ENCODE results near the gene MPV17. TPM values are rescaled to one million over a fixed set of nuclear protein-coding genes. Genes with fewer than 3 reads are reported as not detected.

The MPV17 gene
- polyA plus RNA-seq, 4 donors = 27.3 to 103 (median 55.6) TPM

GRCh38 chr2:27307545-27308358, 15.1 kb downstream of the MPV17 start:
- Histone ChIP-seq H3K4me3 (ENCODE audit: low read depth in 1 of 3, low read length in 3 of 3) (peak overlapping the region in 2 of 3 donors; percentile 2 to 8), H3K27ac (ENCODE audit: low read depth in 1 of 3, low read length in 2 of 3) (no peak overlapping the region), H3K27me3 (ENCODE audit: control insufficient read depth in 3 of 3, insufficient read depth in 3 of 3, low read length in 3 of 3) (peaks cover 6 to 40% (median 14%) of the 10 kb centered on the region in 3 donors), H3K36me3 (ENCODE audit: control insufficient read depth in 3 of 3, insufficient read depth in 2 of 3, low read depth in 1 of 3, low read length in 3 of 3) (peaks cover 0 to 29% (median 2%) of the 10 kb centered on the region in 3 donors), H3K9me3 (ENCODE audit: control insufficient read depth in 2 of 2, insufficient read depth in 1 of 2, low read depth in 1 of 2, low read length in 1 of 2) (no peaks in the 10 kb centered on the region), H3K4me1 (ENCODE audit: control insufficient read depth in 3 of 3, insufficient read depth in 2 of 3, low read depth in 1 of 3, low read length in 2 of 3) (peaks cover 0 to 17% (median 2%) of the 10 kb centered on the region in 3 donors)
- DNase-seq = peak in 1 of 2 donors; percentile 29
- FAIRE-seq = no peak
- WGBS, 3 donors = 14 to 18% (median 17%) methylated on average over 56 to 75 of the region's 75 CpGs

GRCh38 chr2:27307287-27307544, 15.7 kb downstream of the MPV17 start:
- DNase-seq (no peak), FAIRE-seq (no peak)
- Histone ChIP-seq H3K27ac (ENCODE audit: low read depth in 1 of 3, low read length in 2 of 3) (no peak overlapping the region), H3K9me3 (ENCODE audit: control insufficient read depth in 2 of 2, insufficient read depth in 1 of 2, low read depth in 1 of 2, low read length in 1 of 2) (no peaks in the 10 kb centered on the region), H3K36me3 (ENCODE audit: control insufficient read depth in 3 of 3, insufficient read depth in 2 of 3, low read depth in 1 of 3, low read length in 3 of 3) (peaks cover 0 to 25% (median 2%) of the 10 kb centered on the region in 3 donors), H3K4me1 (ENCODE audit: control insufficient read depth in 3 of 3, insufficient read depth in 2 of 3, low read depth in 1 of 3, low read length in 2 of 3) (peaks cover 0 to 14% (median 2%) of the 10 kb centered on the region in 3 donors), H3K4me3 (ENCODE audit: low read depth in 1 of 3, low read length in 3 of 3) (peak overlapping the region in 1 of 3 donors; percentile 8), H3K27me3 (ENCODE audit: control insufficient read depth in 3 of 3, insufficient read depth in 3 of 3, low read length in 3 of 3) (peaks cover 6 to 40% (median 14%) of the 10 kb centered on the region in 3 donors)
- WGBS, 3 donors = 5 to 13% (median 8%) methylated on average over 14 of the region's 14 CpGs

- H3K27me3 ChIP-seq (ENCODE audit: control insufficient read depth in 3 of 3, insufficient read depth in 3 of 3, low read length in 3 of 3) = peaks cover 6 to 40% (median 14%) of the 10 kb centered on the region in 3 donors
- H3K9me3 ChIP-seq (ENCODE audit: control insufficient read depth in 2 of 2, insufficient read depth in 1 of 2, low read depth in 1 of 2, low read length in 1 of 2) = no peaks in the 10 kb centered on the region
- DNase-seq (peak in 1 of 2 donors; percentile 27), FAIRE-seq (no peak)
- peaks cover 0 to 22% (median 2%) of the 10 kb centered on the region in 3 donors for H3K36me3 ChIP-seq (ENCODE audit: control insufficient read depth in 3 of 3, insufficient read depth in 2 of 3, low read depth in 1 of 3, low read length in 3 of 3)
- peak overlapping the region in 1 of 3 donors; percentile 21 for H3K4me3 ChIP-seq (ENCODE audit: low read depth in 1 of 3, low read length in 3 of 3)
- H3K4me1 ChIP-seq (ENCODE audit: control insufficient read depth in 3 of 3, insufficient read depth in 2 of 3, low read depth in 1 of 3, low read length in 2 of 3) = peaks cover 0 to 13% (median 2%) of the 10 kb centered on the region in 3 donors
- no peak overlapping the region for H3K27ac ChIP-seq (ENCODE audit: low read depth in 1 of 3, low read length in 2 of 3)
- 2 to 4% (median 4%) methylated on average over 41 to 51 of the region's 51 CpGs for WGBS, 3 donors
Observed at GRCh38 chr2:27306573-27307286, 16.2 kb downstream of the MPV17 start.

DNA sequence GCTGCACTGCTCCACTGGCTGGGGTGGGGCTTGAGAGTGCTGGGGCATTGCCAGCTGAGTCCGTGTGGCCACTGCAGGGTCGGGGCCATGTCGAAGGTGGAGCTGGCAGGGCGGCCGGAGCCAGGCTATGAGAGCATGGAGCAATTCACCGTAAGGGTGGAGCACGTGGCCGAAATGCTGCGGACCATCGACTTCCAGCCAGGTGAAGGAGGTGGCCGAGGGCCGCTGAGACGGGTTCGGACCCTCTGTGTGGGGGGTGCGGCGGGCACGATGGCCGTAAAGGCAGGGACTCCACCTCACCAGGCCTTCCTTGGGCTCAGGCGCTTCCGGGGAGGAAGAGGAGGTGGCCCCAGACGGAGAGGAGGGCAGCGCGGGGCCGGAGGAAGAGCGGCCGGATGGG, 16.8 kb downstream of the MPV17 start:
- Histone ChIP-seq H3K27ac (ENCODE audit: low read depth in 1 of 3, low read length in 2 of 3) (no peak overlapping the region), H3K4me1 (ENCODE audit: control insufficient read depth in 3 of 3, insufficient read depth in 2 of 3, low read depth in 1 of 3, low read length in 2 of 3) (peaks cover 0 to 13% (median 2%) of the 10 kb centered on the region in 3 donors), H3K4me3 (ENCODE audit: low read depth in 1 of 3, low read length in 3 of 3) (peak overlapping the region in 1 of 3 donors; percentile 21), H3K27me3 (ENCODE audit: control insufficient read depth in 3 of 3, insufficient read depth in 3 of 3, low read length in 3 of 3) (peaks cover 6 to 40% (median 14%) of the 10 kb centered on the region in 3 donors), H3K36me3 (ENCODE audit: control insufficient read depth in 3 of 3, insufficient read depth in 2 of 3, low read depth in 1 of 3, low read length in 3 of 3) (peaks cover 0 to 16% (median 2%) of the 10 kb centered on the region in 3 donors), H3K9me3 (ENCODE audit: control insufficient read depth in 2 of 2, insufficient read depth in 1 of 2, low read depth in 1 of 2, low read length in 1 of 2) (no peaks in the 10 kb centered on the region)
- WGBS, 3 donors = 9 to 26% (median 12%) methylated on average over 17 to 26 of the region's 26 CpGs
- FAIRE-seq (no peak), DNase-seq (no peak)

- WGBS, 3 donors = 87 to 91% (median 90%) methylated on average over 16 of the region's 16 CpGs
- H3K9me3 ChIP-seq (ENCODE audit: control insufficient read depth in 2 of 2, insufficient read depth in 1 of 2, low read depth in 1 of 2, low read length in 1 of 2) = no peaks in the 10 kb centered on the region
- peaks cover 6 to 40% (median 14%) of the 10 kb centered on the region in 3 donors for H3K27me3 ChIP-seq (ENCODE audit: control insufficient read depth in 3 of 3, insufficient read depth in 3 of 3, low read length in 3 of 3)
- H3K4me1 ChIP-seq (ENCODE audit: control insufficient read depth in 3 of 3, insufficient read depth in 2 of 3, low read depth in 1 of 3, low read length in 2 of 3) = peaks cover 0 to 13% (median 2%) of the 10 kb centered on the region in 3 donors
- H3K27ac ChIP-seq (ENCODE audit: low read depth in 1 of 3, low read length in 2 of 3) = no peak overlapping the region
- H3K36me3 ChIP-seq (ENCODE audit: control insufficient read depth in 3 of 3, insufficient read depth in 2 of 3, low read depth in 1 of 3, low read length in 3 of 3) = peaks cover 0 to 14% (median 2%) of the 10 kb centered on the region in 3 donors
- H3K4me3 ChIP-seq (ENCODE audit: low read depth in 1 of 3, low read length in 3 of 3) = no peak overlapping the region
- no peak for FAIRE-seq
- no peak for DNase-seq
Observed at GRCh38 chr2:27305516-27305915, 17.4 kb downstream of the MPV17 start.

GRCh38 chr2:27304488-27305240, 18.2 kb downstream of the MPV17 start:
- no peak for DNase-seq
- no peak for FAIRE-seq
- peaks cover 6 to 40% (median 14%) of the 10 kb centered on the region in 3 donors for H3K27me3 ChIP-seq (ENCODE audit: control insufficient read depth in 3 of 3, insufficient read depth in 3 of 3, low read length in 3 of 3)

DNA sequence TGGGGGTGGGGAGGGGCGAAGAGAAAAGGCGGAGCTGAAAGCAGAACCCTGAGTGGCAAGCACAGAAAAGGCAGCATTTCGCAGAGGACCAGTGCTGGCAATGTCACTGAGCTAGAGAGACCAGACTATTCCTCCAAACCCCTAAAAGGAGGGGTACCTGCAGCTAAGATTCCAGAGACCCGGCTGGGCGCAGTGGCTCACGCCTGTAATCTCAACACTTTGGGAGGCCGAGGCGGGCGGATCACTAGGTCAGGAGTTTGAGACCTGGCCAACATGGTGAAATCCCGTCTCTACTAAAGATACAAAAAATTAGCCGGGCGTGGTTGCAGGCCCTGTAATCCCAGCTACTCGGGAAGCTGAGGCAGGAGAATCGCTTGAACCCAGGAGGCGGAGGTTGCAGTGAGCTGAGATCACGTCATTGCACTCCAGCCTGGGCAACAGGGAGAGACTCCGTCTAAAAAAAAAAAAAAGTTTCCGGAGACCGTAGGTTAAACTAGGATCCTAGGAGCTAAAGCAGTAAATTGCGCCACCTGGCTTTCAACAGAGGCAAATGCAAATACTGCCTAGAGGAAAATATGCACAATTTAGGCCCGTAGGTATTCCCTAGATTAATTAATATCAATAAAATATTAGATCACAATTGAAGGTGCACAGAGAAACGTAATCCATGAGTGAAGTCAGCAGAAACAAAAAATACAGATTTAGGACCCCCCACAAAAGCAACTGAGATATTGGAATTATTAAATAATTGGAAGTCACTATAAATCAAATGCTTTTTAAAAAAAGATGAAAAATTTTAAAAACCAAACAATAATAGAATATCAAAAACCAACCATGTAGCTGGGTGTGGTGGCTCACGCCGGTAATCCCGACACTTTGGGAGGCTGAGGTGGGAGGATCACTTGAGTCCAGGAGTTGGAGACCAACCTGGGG, 19.5 kb downstream of the MPV17 start:
- no peaks in the 10 kb centered on the region for H3K9me3 ChIP-seq (ENCODE audit: control insufficient read depth in 2 of 2, insufficient read depth in 1 of 2, low read depth in 1 of 2, low read length in 1 of 2)
- 13 to 24% (median 18%) methylated on average over 25 of the region's 25 CpGs for WGBS, 3 donors
- peak overlapping the region in 1 of 3 donors; percentile 20 for H3K4me3 ChIP-seq (ENCODE audit: low read depth in 1 of 3, low read length in 3 of 3)

More at GRCh38 chr2:27304488-27305240, 18.2 kb downstream of the MPV17 start:
- Histone ChIP-seq H3K4me1 (ENCODE audit: control insufficient read depth in 3 of 3, insufficient read depth in 2 of 3, low read depth in 1 of 3, low read length in 2 of 3) (peaks cover 0 to 13% (median 2%) of the 10 kb centered on the region in 3 donors), H3K9me3 (ENCODE audit: control insufficient read depth in 2 of 2, insufficient read depth in 1 of 2, low read depth in 1 of 2, low read length in 1 of 2) (no peaks in the 10 kb centered on the region), H3K36me3 (ENCODE audit: control insufficient read depth in 3 of 3, insufficient read depth in 2 of 3, low read depth in 1 of 3, low read length in 3 of 3) (peaks cover 0 to 11% (median 0%) of the 10 kb centered on the region in 3 donors), H3K27ac (ENCODE audit: low read depth in 1 of 3, low read length in 2 of 3) (no peak overlapping the region), H3K4me3 (ENCODE audit: low read depth in 1 of 3, low read length in 3 of 3) (no peak overlapping the region)
- WGBS, 3 donors = 87 to 89% (median 87%) methylated on average over 13 of the region's 13 CpGs

More for the DNA sequence above, 19.5 kb downstream of the MPV17 start:
- peaks cover 6 to 42% (median 14%) of the 10 kb centered on the region in 3 donors for H3K27me3 ChIP-seq (ENCODE audit: control insufficient read depth in 3 of 3, insufficient read depth in 3 of 3, low read length in 3 of 3)
- peaks cover 0 to 13% (median 2%) of the 10 kb centered on the region in 3 donors for H3K4me1 ChIP-seq (ENCODE audit: control insufficient read depth in 3 of 3, insufficient read depth in 2 of 3, low read depth in 1 of 3, low read length in 2 of 3)
- H3K27ac ChIP-seq (ENCODE audit: low read depth in 1 of 3, low read length in 2 of 3) = no peak overlapping the region
- FAIRE-seq (peak; percentile 5), DNase-seq (peak; percentile 66 to 82)
- H3K36me3 ChIP-seq (ENCODE audit: control insufficient read depth in 3 of 3, insufficient read depth in 2 of 3, low read depth in 1 of 3, low read length in 3 of 3) = peaks cover 0 to 3% (median 0%) of the 10 kb centered on the region in 3 donors

Measured in small intestine (tissue), 7 donors.